RWPE1 (cell line): ENCODE data around the gene NUCKS1.

ENCODE experiments used
- CTCF ChIA-PET: fragments of 350-600 bp; sonication (Branson Sonifier 250); formaldehyde crosslinking; extraction: SDS; loops from one replicate; lab custom pipeline; 2021; lab: Yijun Ruan, JAX
- POLR2A ChIA-PET: fragments of 400-600 bp; formaldehyde crosslinking; extraction: SDS; loops from one replicate; lab custom pipeline; 2020; ENCODE audit warnings: antibody characterized with exemption; ENCODE audit not compliant: low non-redundant PET; lab: Yijun Ruan, JAX
- DNase-seq: peaks from one replicate; pipeline ENCODE4 v3.0.0; 2012; ENCODE audit warnings: low spot score
- H3K27ac ChIP-seq: fragments of 450-650 bp; 2 replicates; pipeline ENCODE4 v1.5.1; 2017
- CTCF ChIP-seq: fragments of 450-650 bp; conservative IDR thresholded peaks from 2 replicates; pipeline ENCODE4 v1.5.1; 2017; ENCODE audit warnings: low read depth, mild to moderate bottlenecking

The NUCKS1 gene

GRCh38 chr1:205791568-205792180, 41.7 kb upstream of the NUCKS1 start:
- ChIA-PET POLR2A (no interaction called here), CTCF (interaction anchor here (0.5 to 7.3 kb wide), 49 partner anchors 8 to 1955 kb away, joined by 3 to 107 read pairs (median 5); partner anchors contain the start of genes NUCKS1 and SLC26A9)
- DNase-seq, result peak; percentile 88
- peak; percentile 75 for TF ChIP-seq CTCF
- no peak overlapping the region for H3K27ac ChIP-seq

- POLR2A ChIA-PET, result no interaction called here
- TF ChIP-seq CTCF, result no peak
Measured at GRCh38 chr1:205787287-205787916, 37.4 kb upstream of the NUCKS1 start.

GRCh38 chr1:205786601-205787000, 36.6 kb upstream of the NUCKS1 start:
- POLR2A ChIA-PET, result no interaction called here
- no peak for TF ChIP-seq CTCF
- no peak for DNase-seq
- no peak overlapping the region for H3K27ac ChIP-seq
- CTCF ChIA-PET, result interaction anchor here (0.6 kb wide), 1 partner anchor 32 kb away, joined by 3 read pairs; no protein-coding TSS in a partner anchor

More at GRCh38 chr1:205787287-205787916, 37.4 kb upstream of the NUCKS1 start:
- no peak for DNase-seq
- CTCF ChIA-PET, result interaction anchor here (0.6 to 0.9 kb wide), 3 partner anchors 14 to 62 kb away, joined by 3 to 5 read pairs (median 3); no protein-coding TSS in a partner anchor
- H3K27ac ChIP-seq, result no peak overlapping the region

GRCh38 chr1:205785446-205785845, 35.5 kb upstream of the NUCKS1 start:
- no peak for TF ChIP-seq CTCF
- ChIA-PET POLR2A (interaction anchor here (0.6 to 1.1 kb wide), 2 partner anchors 20 to 333 kb away, joined by 3 to 5 read pairs; no protein-coding TSS in a partner anchor), CTCF (interaction anchor here (0.6 to 0.7 kb wide), 4 partner anchors 101 to 352 kb away, joined by 4 to 5 read pairs (median 4); no protein-coding TSS in a partner anchor)
- no peak for DNase-seq
- H3K27ac ChIP-seq, result no peak overlapping the region

GRCh38 chr1:205783904-205784303, 33.9 kb upstream of the NUCKS1 start:
- no peak for DNase-seq
- no peak overlapping the region for H3K27ac ChIP-seq
- TF ChIP-seq CTCF, result no peak
- ChIA-PET POLR2A (no interaction called here), CTCF (no interaction called here)

- TF ChIP-seq CTCF, result no peak
- DNase-seq, result no peak
- POLR2A ChIA-PET, result no interaction called here
- no peak overlapping the region for H3K27ac ChIP-seq
- CTCF ChIA-PET, result no interaction called here
Measured at GRCh38 chr1:205783433-205783795, 33.4 kb upstream of the NUCKS1 start.
